Measurements from ENCODE around the gene CSRNP3. TPM values are rescaled to one million over a fixed set of nuclear protein-coding genes. Genes with fewer than 3 reads are reported as not detected.

The CSRNP3 gene
- total RNA-seq, 2 donors from 2014 or later = 2.3 to 5.9 TPM

- WGBS, 2 donors = 89% methylated on average over 6 of the region's 6 CpGs
- no peak overlapping the region for H3K4me3 ChIP-seq
- H3K36me3 ChIP-seq (replicated peaks in 1 of 2; ENCODE audit: insufficient read depth in 1 of 2, low read depth in 2 of 2) = no peaks in the 10 kb centered on the region
- no peaks in the 10 kb centered on the region for H3K27me3 ChIP-seq
- H3K4me1 ChIP-seq = no peaks in the 10 kb centered on the region
- no peak for TF ChIP-seq CTCF (IDR thresholded peaks at IDR 0.05)
- intact Hi-C loops (cut with DNase I) = no loop called here
- H3K27ac ChIP-seq = no peak overlapping the region
- ATAC-seq (no peak), DNase-seq (no peak)
- no peaks in the 10 kb centered on the region for H3K9me3 ChIP-seq
These were observed 154.4 kb downstream of the CSRNP3 start for GRCh38 chr2:165623783-165624469.

DNA sequence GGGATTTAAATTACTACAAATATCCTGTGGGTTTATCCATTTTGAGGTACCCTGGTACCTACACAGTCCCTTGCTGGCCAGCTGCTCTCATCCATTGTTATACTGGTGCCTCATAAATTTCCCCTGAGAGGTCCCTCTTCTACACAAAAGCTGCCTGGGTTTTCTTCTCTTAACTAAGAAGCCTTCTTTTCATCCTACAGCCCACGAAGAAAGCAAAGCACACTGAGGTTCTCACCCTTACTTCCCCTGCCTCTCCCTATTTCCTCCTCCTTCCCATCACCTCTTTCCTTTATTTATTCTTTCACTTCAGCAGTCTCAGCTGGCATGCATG, 154.9 kb downstream of the CSRNP3 start:
- Histone ChIP-seq H3K27ac (no peak overlapping the region), H3K27me3 (no peaks in the 10 kb centered on the region), H3K9me3 (no peaks in the 10 kb centered on the region), H3K4me1 (no peaks in the 10 kb centered on the region), H3K36me3 (replicated peaks in 1 of 2; ENCODE audit: insufficient read depth in 1 of 2, low read depth in 2 of 2) (no peaks in the 10 kb centered on the region), H3K4me3 (no peak overlapping the region)
- intact Hi-C loops (cut with DNase I) = no loop called here
- DNase-seq = no peak
- WGBS, 2 donors = 73 to 76% methylated on average over 1 of the region's 1 CpG
- no peak for ATAC-seq
- TF ChIP-seq CTCF (IDR thresholded peaks at IDR 0.05) (no peak), POLR2A (IDR thresholded peaks at IDR 0.05) (no peak)

DNA sequence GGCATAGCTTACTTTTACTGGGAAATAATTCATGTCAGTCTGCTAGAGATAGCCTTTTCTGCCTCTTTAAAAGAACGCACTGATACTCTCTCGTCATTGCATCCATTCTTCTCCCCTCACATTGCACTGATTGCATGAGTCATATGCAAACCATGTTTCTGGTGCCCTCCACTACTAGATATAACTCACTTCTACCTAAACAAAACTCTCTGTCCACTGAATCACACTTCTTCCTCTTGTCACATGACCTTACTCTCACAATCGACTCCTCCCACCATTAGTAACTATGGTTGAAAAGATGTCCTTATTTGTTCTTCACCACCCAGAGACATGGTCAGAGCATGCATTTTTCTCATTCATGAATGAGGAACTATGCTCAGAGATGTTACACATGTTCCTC, 158.0 kb downstream of the CSRNP3 start:
- intact Hi-C loops (cut with DNase I) = no loop called here
- Histone ChIP-seq H3K27me3 (no peaks in the 10 kb centered on the region), H3K4me1 (no peaks in the 10 kb centered on the region), H3K27ac (no peak overlapping the region), H3K36me3 (replicated peaks in 1 of 2; ENCODE audit: insufficient read depth in 1 of 2, low read depth in 2 of 2) (no peaks in the 10 kb centered on the region), H3K9me3 (no peaks in the 10 kb centered on the region), H3K4me3 (no peak overlapping the region)
- DNase-seq = no peak
- TF ChIP-seq CTCF (IDR thresholded peaks at IDR 0.05) (no peak), POLR2A (IDR thresholded peaks at IDR 0.05) (no peak)
- ATAC-seq = no peak
- 82 to 91% methylated on average over 3 of the region's 3 CpGs for WGBS, 2 donors

DNA sequence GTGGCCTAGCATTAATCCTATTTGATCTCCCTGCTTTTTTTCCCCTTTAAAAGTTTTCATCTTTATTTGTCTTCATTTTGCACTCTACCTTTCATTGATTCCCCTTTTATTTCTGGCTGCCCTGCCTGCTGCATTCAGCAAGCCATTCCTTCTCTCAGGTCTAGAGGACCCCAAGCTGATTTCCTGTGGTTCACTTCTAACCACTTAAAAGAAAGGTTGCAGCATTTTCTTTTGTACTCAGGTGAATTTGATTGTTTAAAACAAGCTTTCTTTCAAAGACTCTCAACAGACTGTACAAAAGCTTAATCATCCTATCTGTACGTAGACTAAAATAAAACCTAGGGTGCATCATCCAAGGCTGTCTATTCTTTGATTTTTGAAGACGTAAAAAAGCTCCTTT, 160.3 kb downstream of the CSRNP3 start:
- Histone ChIP-seq H3K4me1 (no peaks in the 10 kb centered on the region), H3K27me3 (no peaks in the 10 kb centered on the region), H3K9me3 (no peaks in the 10 kb centered on the region), H3K4me3 (no peak overlapping the region), H3K27ac (no peak overlapping the region), H3K36me3 (replicated peaks in 1 of 2; ENCODE audit: insufficient read depth in 1 of 2, low read depth in 2 of 2) (no peaks in the 10 kb centered on the region)
- ATAC-seq = no peak
- no peak for DNase-seq
- WGBS, 2 donors = 82 to 83% methylated on average over 2 of the region's 2 CpGs
- intact Hi-C loops (cut with DNase I) = no loop called here
- TF ChIP-seq POLR2A (IDR thresholded peaks at IDR 0.05) = no peak
- no peak for TF ChIP-seq CTCF (IDR thresholded peaks at IDR 0.05)

- ATAC-seq (no peak), DNase-seq (no peak)
- intact Hi-C loops (cut with DNase I) = no loop called here
- WGBS, 2 donors = 80 to 90% methylated on average over 3 of the region's 3 CpGs
- Histone ChIP-seq H3K27ac (no peak overlapping the region), H3K4me1 (no peaks in the 10 kb centered on the region), H3K4me3 (no peak overlapping the region), H3K27me3 (no peaks in the 10 kb centered on the region), H3K36me3 (replicated peaks in 1 of 2; ENCODE audit: insufficient read depth in 1 of 2, low read depth in 2 of 2) (no peaks in the 10 kb centered on the region), H3K9me3 (no peaks in the 10 kb centered on the region)
- TF ChIP-seq CTCF (IDR thresholded peaks at IDR 0.05) = no peak
These were observed 160.7 kb downstream of the CSRNP3 start for GRCh38 chr2:165630236-165630635.
